Hepatocyte (in vitro differentiated cells): ENCODE data around the gene ZNF143. TPM values are rescaled to one million over a fixed set of nuclear protein-coding genes. Genes with fewer than 3 reads are reported as not detected.
"Not testable (repeated sequence)": the region's sequence is repeated elsewhere in the genome, so short reads cannot be mapped to it uniquely, and the experiment has no call there.

ENCODE experiments used
- DNase-seq: peaks from one replicate; pipeline ENCODE4 v3.0.0-alpha.2; 2016; ENCODE audit warnings: low spot score
- H2AFZ ChIP-seq: fragments of 200-600 bp; sonication (generic); 2 replicates; pipeline ENCODE4 v1.6.0; 2016; ENCODE audit warnings: antibody characterized with exemption, mild to moderate bottlenecking
- H3K27ac ChIP-seq: fragments of 200-600 bp; sonication (generic); 2 replicates; pipeline ENCODE4 v1.5.1; 2016; ENCODE audit warnings: mild to moderate bottlenecking
- H3K27me3 ChIP-seq: fragments of 200-600 bp; sonication (generic); 2 replicates; pipeline ENCODE4 v1.6.1; 2016
- H3K36me3 ChIP-seq: fragments of 200-600 bp; sonication (generic); replicated peaks from 2 replicates; pipeline ENCODE4 v1.5.1; 2016; ENCODE audit warnings: low read depth; ENCODE audit not compliant: insufficient read depth
- H3K4me1 ChIP-seq: fragments of 200-600 bp; sonication (generic); 2 replicates; pipeline ENCODE4 v1.5.1; 2016; ENCODE audit warnings: mild to moderate bottlenecking, moderate library complexity; ENCODE audit not compliant: insufficient read depth
- H3K4me2 ChIP-seq: fragments of 200-600 bp; sonication (generic); 2 replicates; pipeline ENCODE4 v1.6.0; 2016
- H3K4me3 ChIP-seq: fragments of 200-600 bp; sonication (generic); 2 replicates; pipeline ENCODE4 v1.5.1; 2016; ENCODE audit warnings: mild to moderate bottlenecking
- H3K79me2 ChIP-seq: fragments of 200-600 bp; sonication (generic); 2 replicates; pipeline ENCODE4 v1.6.0; 2017; ENCODE audit warnings: mild to moderate bottlenecking
- H3K9me2 ChIP-seq: fragments of 200-600 bp; sonication (generic); replicated peaks from 2 replicates; pipeline ENCODE4 v1.6.0; 2017; ENCODE audit warnings: mild to moderate bottlenecking; ENCODE audit not compliant: insufficient read depth
- H3K9me3 ChIP-seq: fragments of 200-600 bp; sonication (generic); 2 replicates; pipeline ENCODE4 v1.5.1; 2016; ENCODE audit warnings: low read depth, mild to moderate bottlenecking
- H4K20me1 ChIP-seq: fragments of 200-600 bp; sonication (generic); 2 replicates; pipeline ENCODE4 v1.6.0; 2016; ENCODE audit warnings: mild to moderate bottlenecking; ENCODE audit not compliant: insufficient read depth, poor library complexity, severe bottlenecking
- CTCF ChIP-seq: fragments of 200-600 bp; sonication (generic); IDR thresholded peaks from 2 replicates; pipeline ENCODE4 v1.5.1; 2016; ENCODE audit warnings: antibody characterized with exemption, mild to moderate bottlenecking; ENCODE audit not compliant: poor library complexity
- EZH2 ChIP-seq: fragments of 200-600 bp; sonication (generic); IDR thresholded peaks from 2 replicates; pipeline ENCODE4 v1.6.1; 2016; ENCODE audit warnings: antibody characterized with exemption, mild to moderate bottlenecking, borderline replicate concordance
- EZH2phosphoT487 ChIP-seq: fragments of 200-600 bp; sonication (generic); IDR thresholded peaks from one replicate; pipeline ENCODE4 v1.6.1; 2018; ENCODE audit warnings: antibody characterized with exemption, mild to moderate bottlenecking, low read depth, moderate library complexity; ENCODE audit not compliant: unreplicated experiment, severe bottlenecking
- WGBS: methylation state at CpG from one replicate; pipeline ENCODE4 v1.1.6; 2016; ENCODE audit warnings: low lambda C conversion rate; ENCODE audit errors: missing lambda C conversion rate; 5-methylcytosine and 5-hydroxymethylcytosine counted together
- polyA plus RNA-seq: library from polyadenylated mRNA; unstranded; fragments of >200 nt; fragmentation: Nextera tagmentation; extraction: Ambion mirVana; gene quantifications from 2 replicates; pipeline ENCODE4 v1.2.1, GENCODE V29; 2016
- total RNA-seq: library from RNA; depleted of rRNA; stranded (reverse); fragments of >200 nt; gene quantifications from 2 replicates; pipeline ENCODE4 v1.2.3, GENCODE V29; 2014

ZNF143 gene
- total and polyA plus RNA-seq, 2 experiments from 2014 or later, result 20.9 to 36.1 TPM

- DNase-seq, result peak; percentile 59
- no peaks in the 10 kb centered on the region for H4K20me1 ChIP-seq
- H3K4me3 ChIP-seq, result no peak overlapping the region
- H3K9me3 ChIP-seq, result no peaks in the 10 kb centered on the region
- no peak overlapping the region for H3K27ac ChIP-seq
- no peak overlapping the region for H3K4me2 ChIP-seq
- H2AFZ ChIP-seq, result no peak overlapping the region
- 75% methylated on average over 6 of the region's 6 CpGs for WGBS
- no peaks in the 10 kb centered on the region for H3K79me2 ChIP-seq
- H3K27me3 ChIP-seq, result no peaks in the 10 kb centered on the region
- no peaks in the 10 kb centered on the region for H3K9me2 ChIP-seq
- no peaks in the 10 kb centered on the region for H3K36me3 ChIP-seq
- peaks cover 18% of the 10 kb centered on the region for H3K4me1 ChIP-seq
- no peak for TF ChIP-seq EZH2phosphoT487
- TF ChIP-seq EZH2, result no peak
- TF ChIP-seq CTCF, result peak; percentile 52
Observed at GRCh38 chr11:9535189-9535781, 74.5 kb downstream of the ZNF143 start.

DNA sequence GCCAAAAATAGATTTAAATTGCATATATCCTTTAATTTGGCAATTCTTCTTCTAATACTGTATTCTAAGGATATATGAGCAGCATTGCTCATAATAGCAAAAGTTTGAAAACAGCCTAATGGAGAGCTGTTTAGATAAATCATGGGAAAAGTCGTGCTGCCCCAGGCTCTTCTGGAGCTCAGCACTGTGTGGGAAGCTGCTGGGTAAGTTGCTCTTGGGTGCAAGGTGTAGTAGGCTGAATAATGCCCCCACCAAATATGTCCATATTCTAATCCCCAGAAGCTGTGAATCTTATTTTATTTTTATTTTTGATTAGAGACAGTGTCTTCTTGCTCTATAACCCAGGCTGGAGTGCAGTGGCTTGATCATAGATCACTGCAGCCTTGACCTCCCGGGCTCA lies 77.7 kb downstream of the ZNF143 start:
- Histone ChIP-seq H3K4me2 (no peak overlapping the region), H3K9me2 (no peaks in the 10 kb centered on the region), H3K9me3 (no peaks in the 10 kb centered on the region), H3K27ac (no peak overlapping the region), H3K4me1 (peaks cover 4% of the 10 kb centered on the region), H3K79me2 (no peaks in the 10 kb centered on the region), H4K20me1 (no peaks in the 10 kb centered on the region), H2AFZ (no peak overlapping the region), H3K27me3 (no peaks in the 10 kb centered on the region), H3K4me3 (no peak overlapping the region), H3K36me3 (no peaks in the 10 kb centered on the region)
- WGBS, result 86% methylated on average over 2 of the region's 2 CpGs
- no peak for DNase-seq
- no peak for TF ChIP-seq EZH2
- TF ChIP-seq EZH2phosphoT487, result no peak
- no peak for TF ChIP-seq CTCF

GRCh38 chr11:9549216-9549615 lies 88.4 kb downstream of the ZNF143 start:
- H3K9me3 ChIP-seq, H3K36me3 ChIP-seq, H3K4me2 ChIP-seq, H3K9me2 ChIP-seq, DNase-seq, H3K4me1 ChIP-seq, H4K20me1 ChIP-seq, H3K27me3 ChIP-seq, H3K79me2 ChIP-seq, H3K4me3 ChIP-seq, H2AFZ ChIP-seq: not testable (repeated sequence)
- 92% methylated on average over 5 of the region's 5 CpGs for WGBS
- peak overlapping the region; percentile 65 for H3K27ac ChIP-seq

- H3K27ac ChIP-seq, result peak overlapping the region; percentile 65
- peak overlapping the region; percentile 13 for H3K4me2 ChIP-seq
- WGBS, result 38% methylated on average over 8 of the region's 8 CpGs
- H3K4me3 ChIP-seq, result no peak overlapping the region
- no peaks in the 10 kb centered on the region for H3K79me2 ChIP-seq
- no peaks in the 10 kb centered on the region for H3K27me3 ChIP-seq
- H3K36me3 ChIP-seq, result no peaks in the 10 kb centered on the region
- no peaks in the 10 kb centered on the region for H3K9me2 ChIP-seq
- H3K9me3 ChIP-seq, result no peaks in the 10 kb centered on the region
- no peak for DNase-seq
- TF ChIP-seq CTCF, result no peak
- TF ChIP-seq EZH2, result no peak
- no peak for TF ChIP-seq EZH2phosphoT487
- no peaks in the 10 kb centered on the region for H3K4me1 ChIP-seq
- no peak overlapping the region for H2AFZ ChIP-seq
- no peaks in the 10 kb centered on the region for H4K20me1 ChIP-seq
Observed at GRCh38 chr11:9550191-9550628, 89.4 kb downstream of the ZNF143 start.
